B cell (primary cell): Measurements from ENCODE around the gene ZNF710. TPM values are rescaled to one million over a fixed set of nuclear protein-coding genes. Genes with fewer than 3 reads are reported as not detected.

ENCODE experiments used
- ATAC-seq: fragments of 200-7000 bp; cut with Tn5 transposase; one replicate; pipeline ENCODE4 v1.10.0; 2021; ENCODE audit warnings: low read depth, mild to moderate bottlenecking, moderate number of reproducible peaks, moderate library complexity
- CTCF ChIA-PET: fragments of 350-600 bp; sonication (Branson Sonifier 250); formaldehyde crosslinking; loops from one replicate; lab custom pipeline; 2021; ENCODE audit warnings: antibody characterized with exemption, inconsistent platforms; lab: Charles Lee
- POLR2A ChIA-PET: fragments of 350-600 bp; sonication (Branson Sonifier 250); formaldehyde crosslinking; loops from one replicate; lab custom pipeline; 2021; ENCODE audit warnings: antibody characterized with exemption; lab: Charles Lee
- DNase-seq: peaks from one replicate; pipeline ENCODE4 v3.0.0; 2013
- H2AFZ ChIP-seq: 2 replicates; pipeline ENCODE4 v1.6.1; 2012; ENCODE audit warnings: mild to moderate bottlenecking, low read depth, low read length; ENCODE audit not compliant: insufficient read depth, poor library complexity, severe bottlenecking
- H3K27ac ChIP-seq, 2 donors: 1 replicate in 1 of 2; 2 replicates in 1 of 2; pipeline ENCODE4 v1.5.1; 2012 to 2013; ENCODE audit warnings: low read length in 2 of 2, mild to moderate bottlenecking in 2 of 2, moderate library complexity in 1 of 2
- H3K27me3 ChIP-seq, 4 experiments: fragments of 200-600 bp in 1 of 4; sonication (generic) in 1 of 4; replicated peaks in 1 of 4; 1 replicate in 2 of 4; 2 replicates in 2 of 4; pipeline versions ENCODE4 v1.6.1 to v1.7.0; 2013 to 2016; ENCODE audit warnings: low read length in 3 of 4, mild to moderate bottlenecking in 2 of 4, mixed read lengths in 1 of 4, moderate library complexity in 1 of 4; ENCODE audit not compliant: insufficient read depth in 4 of 4, control insufficient read depth in 3 of 4; ENCODE audit errors: control extremely low read depth in 1 of 4
- H3K36me3 ChIP-seq, 2 experiments: replicated peaks in 1 of 2; 1 replicate in 1 of 2; 2 replicates in 1 of 2; pipeline versions ENCODE4 v1.6.1 to v1.7.1; 2013; ENCODE audit warnings: low read length in 1 of 2; ENCODE audit not compliant: insufficient read depth in 2 of 2, control insufficient read depth in 1 of 2; ENCODE audit errors: control extremely low read depth in 1 of 2, extremely low read depth in 1 of 2
- H3K4me1 ChIP-seq, 2 donors: fragments of 200-600 bp in 1 of 2; sonication (generic) in 1 of 2; 1 replicate in 1 of 2; 2 replicates in 1 of 2; pipeline versions ENCODE4 v1.5.1 to v1.6.1; 2013 to 2017; ENCODE audit warnings: low read length in 2 of 2; ENCODE audit not compliant: control insufficient read depth in 2 of 2, insufficient read depth in 2 of 2
- H3K4me2 ChIP-seq: replicated peaks from 2 replicates; pipeline ENCODE3; 2012; ENCODE audit warnings: mild to moderate bottlenecking, low read depth, low read length; ENCODE audit not compliant: poor library complexity, severe bottlenecking
- H3K4me3 ChIP-seq, 5 experiments: fragments of 200-600 bp in 1 of 5; sonication (generic) in 1 of 5; 1 replicate in 3 of 5; 2 replicates in 2 of 5; pipeline versions ENCODE4 v1.5.1 to v1.7.0; 2011 to 2016; ENCODE audit warnings: low read length in 4 of 5, mild to moderate bottlenecking in 4 of 5, low read depth in 2 of 5, control low read depth in 1 of 5, moderate library complexity in 1 of 5; ENCODE audit not compliant: insufficient read depth in 1 of 5; ENCODE audit errors: control extremely low read depth in 1 of 5, extremely low read depth in 1 of 5
- H3K79me2 ChIP-seq: fragments of 200-600 bp; sonication (generic); one replicate; pipeline ENCODE4 v1.6.0; 2016; ENCODE audit warnings: low read length; ENCODE audit not compliant: control insufficient read depth, insufficient read depth
- H3K9ac ChIP-seq: fragments of 200-600 bp; sonication (generic); 2 replicates; pipeline ENCODE4 v1.6.1; 2017; ENCODE audit warnings: mild to moderate bottlenecking, low read length, moderate library complexity
- H3K9me3 ChIP-seq, 3 donors: one replicate each; pipeline versions ENCODE4 v1.6.1 to v1.7.1; 2013; ENCODE audit warnings: low read length in 2 of 3; ENCODE audit not compliant: control insufficient read depth in 2 of 3, insufficient read depth in 1 of 3; ENCODE audit errors: control extremely low read depth in 1 of 3
- H4K20me1 ChIP-seq: 2 replicates; pipeline ENCODE4 v1.6.0; 2012; ENCODE audit warnings: mild to moderate bottlenecking, low read length; ENCODE audit not compliant: insufficient read depth, control insufficient read depth, poor library complexity, severe bottlenecking
- H3K27ac Mint-ChIP-seq: one replicate; pipeline ENCODE4 v1.8.0; 2021; ENCODE audit warnings: mixed read lengths
- H3K27me3 Mint-ChIP-seq: one replicate; pipeline ENCODE4 v1.8.0; 2021; ENCODE audit warnings: mixed read lengths
- H3K4me1 Mint-ChIP-seq: one replicate; pipeline ENCODE4 v1.8.0; 2021; ENCODE audit warnings: mixed read lengths
- H3K4me3 Mint-ChIP-seq: one replicate; pipeline ENCODE4 v1.8.0; 2021; ENCODE audit warnings: mixed read lengths
- H3K9me3 Mint-ChIP-seq: one replicate; pipeline ENCODE4 v1.8.0; 2022; ENCODE audit warnings: mixed read lengths; ENCODE audit not compliant: insufficient read depth
- CTCF ChIP-seq: fragments of 200-600 bp; IDR thresholded peaks from one replicate; pipeline ENCODE4 v1.8.0; 2022; ENCODE audit warnings: antibody characterized with exemption, mild to moderate bottlenecking
- EZH2 ChIP-seq: IDR thresholded peaks from 2 replicates; pipeline ENCODE4 v1.6.1; 2012; ENCODE audit warnings: borderline replicate concordance, low read depth, mild to moderate bottlenecking, moderate library complexity, low read length; ENCODE audit not compliant: insufficient read depth, poor library complexity, severe bottlenecking
- WGBS: methylation state at CpG from one replicate; pipeline ENCODE4 v1.1.5; 2013; ENCODE audit warnings: missing lambda C conversion rate; ENCODE audit not compliant: insufficient coverage; 5-methylcytosine and 5-hydroxymethylcytosine counted together
- intact Hi-C: fragments of 100-400 bp; cut with micrococcal nuclease; formaldehyde crosslinking; loops from one replicate; pipeline ENCODE4 v1.10.0; 2022
- polyA plus RNA-seq: library from polyadenylated mRNA; depleted of rRNA; stranded (reverse); fragments of >200 nt; gene quantifications from 2 replicates; pipeline ENCODE4 v1.2.3, GENCODE V29; 2012
- total RNA-seq, 2 donors: library from RNA; stranded (reverse); fragments of 120-200 nt in 1 of 2; gene quantifications; 1 replicate in 1 of 2; 2 replicates in 1 of 2; pipeline versions ENCODE4 v1.2.3 to v1.2.4, GENCODE V29; 2013 to 2022

Gene ZNF710
- total and polyA plus RNA-seq, 2 donors (not counting 1 experiment from before 2014, with no cell fraction given): 8.7 to 38.7 TPM

DNA sequence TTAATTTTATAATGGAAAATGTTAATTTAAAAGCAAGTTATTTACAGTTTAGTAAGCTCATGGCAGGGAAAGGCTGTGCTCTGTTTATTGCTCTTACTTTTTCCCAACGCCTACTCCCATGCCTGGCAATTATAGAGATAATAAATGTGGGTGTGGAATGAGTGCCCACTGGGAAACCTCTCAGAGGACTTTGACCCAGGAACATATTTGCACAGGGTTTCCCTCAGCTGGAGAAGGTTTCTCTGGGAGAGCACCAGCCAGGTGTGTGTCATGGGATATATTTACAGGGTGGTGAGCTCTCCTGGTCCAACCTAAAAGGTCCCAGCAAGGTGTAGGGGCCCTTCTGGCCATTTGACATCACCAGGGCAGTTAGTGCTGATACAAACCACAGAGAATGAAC is 27.9 kb downstream of the ZNF710 start:
- H3K4me3 ChIP-seq: no peak overlapping the region
- H3K9ac ChIP-seq: no peak overlapping the region
- Mint-ChIP-seq H3K27me3 (no peaks in the 10 kb centered on the region), H3K9me3 (no peaks in the 10 kb centered on the region), H3K27ac (no peak overlapping the region), H3K4me3 (no peak overlapping the region), H3K4me1 (peaks cover 30% of the 10 kb centered on the region)
- no peaks in the 10 kb centered on the region for H3K9me3 ChIP-seq
- ChIA-PET CTCF (interaction anchor here (0.5 to 1.7 kb wide), 2 partner anchors 8 to 10 kb away, joined by 3 to 4 read pairs; no protein-coding TSS in a partner anchor), POLR2A (interaction anchor here (1.2 kb wide), 1 partner anchor 12 kb away, joined by 3 read pairs; no protein-coding TSS in a partner anchor)
- H3K79me2 ChIP-seq: peaks cover 55% of the 10 kb centered on the region
- ATAC-seq (no peak), DNase-seq (no peak)
- H3K4me1 ChIP-seq: peaks cover 14 to 21% of the 10 kb centered on the region in 2 donors
- no CpG with 5 or more reads among the region's 1 CpG for WGBS
- no peak overlapping the region for H3K27ac ChIP-seq
- no peak overlapping the region for H2AFZ ChIP-seq
- intact Hi-C loops: no loop called here
- TF ChIP-seq CTCF: no peak
- TF ChIP-seq EZH2: no peak
- H3K27me3 ChIP-seq: no peaks in the 10 kb centered on the region
- no peaks in the 10 kb centered on the region for H3K36me3 ChIP-seq
- no peak overlapping the region for H3K4me2 ChIP-seq
- H4K20me1 ChIP-seq: peaks cover 12% of the 10 kb centered on the region

GRCh38 chr15:90030376-90030775 is 29.3 kb downstream of the ZNF710 start:
- intact Hi-C loops: loop anchor here (2.0 kb wide), 2 partner anchors 40 to 70 kb away; no protein-coding TSS in a partner anchor
- no peaks in the 10 kb centered on the region for H3K9me3 Mint-ChIP-seq

More at GRCh38 chr15:90030376-90030775, 29.3 kb downstream of the ZNF710 start:
- WGBS: 100% methylated on average over 7 of the region's 8 CpGs
- Histone ChIP-seq H3K27me3 (no peaks in the 10 kb centered on the region), H3K9ac (no peak overlapping the region), H3K4me3 (no peak overlapping the region), H3K79me2 (peaks cover 53% of the 10 kb centered on the region), H3K27ac (no peak overlapping the region), H3K36me3 (no peaks in the 10 kb centered on the region), H3K4me2 (no peak overlapping the region), H3K9me3 (no peaks in the 10 kb centered on the region), H3K4me1 (peaks cover 28 to 35% of the 10 kb centered on the region in 2 donors), H4K20me1 (peaks cover 9% of the 10 kb centered on the region), H2AFZ (no peak overlapping the region)
- ChIA-PET POLR2A (interaction anchor here (1.2 to 1.6 kb wide), 3 partner anchors 14 to 29 kb away, joined by 3 to 7 read pairs (median 4); no protein-coding TSS in a partner anchor), CTCF (interaction anchor here (0.7 to 2.5 kb wide), 8 partner anchors 10 to 136 kb away, joined by 3 to 28 read pairs (median 4); partner anchors contain the start of gene AP3S2)
- TF ChIP-seq EZH2 (no peak), CTCF (no peak)
- no peak for ATAC-seq
- DNase-seq: no peak
- Mint-ChIP-seq H3K27ac (no peak overlapping the region), H3K4me3 (no peak overlapping the region), H3K27me3 (no peaks in the 10 kb centered on the region), H3K4me1 (peaks cover 37% of the 10 kb centered on the region)
